Esophagus squamous epithelium (tissue), 5 donors: ENCODE measurements around the gene CLCF1. TPM values are rescaled to one million over a fixed set of nuclear protein-coding genes. Genes with fewer than 3 reads are reported as not detected.

Experiments
- DNase-seq: peaks from one replicate; lab custom pipeline; 2025; lab: John Stamatoyannopoulos, UW
- H3K27ac ChIP-seq, 4 donors: fragments of 200-600 bp; sonication (generic); one replicate each; pipeline ENCODE4 v1.5.1; 2016 to 2019; ENCODE audit warnings: mild to moderate bottlenecking in 1 of 4
- H3K27me3 ChIP-seq, 4 donors: fragments of 200-600 bp; sonication (generic); 1 replicate in 3 of 4; 2 replicates in 1 of 4; pipeline versions ENCODE4 v1.5.1 to v1.6.0; 2017 to 2021; ENCODE audit warnings: antibody characterized with exemption in 1 of 4
- H3K36me3 ChIP-seq, 3 donors: fragments of 200-600 bp; sonication (generic); one replicate each; pipeline ENCODE4 v1.5.1; 2016 to 2019
- H3K4me1 ChIP-seq, 3 donors: fragments of 200-600 bp; sonication (generic); one replicate each; pipeline ENCODE4 v1.5.1; 2017 to 2019
- H3K4me3 ChIP-seq, 4 donors: fragments of 200-600 bp; sonication (generic); 1 replicate in 3 of 4; 2 replicates in 1 of 4; pipeline ENCODE4 v1.5.1; 2016 to 2019; ENCODE audit warnings: mild to moderate bottlenecking in 2 of 4, moderate library complexity in 1 of 4
- H3K9me3 ChIP-seq, 3 donors: fragments of 200-600 bp; sonication (generic); one replicate each; pipeline ENCODE4 v1.5.1; 2016 to 2019
- CTCF ChIP-seq, 6 experiments: fragments of 450-650 bp in 4 of 6; fragments of 200-600 bp in 2 of 6; sonication (generic) in 2 of 6; IDR thresholded peaks; one replicate each; pipeline ENCODE4 v1.5.1; 2016 to 2019; ENCODE audit warnings: antibody characterized with exemption in 6 of 6, mild to moderate bottlenecking in 4 of 6, moderate library complexity in 4 of 6
- POLR2A ChIP-seq, 4 donors: fragments of 450-650 bp; IDR thresholded peaks; one replicate each; pipeline ENCODE4 v1.6.1; 2017; ENCODE audit warnings: antibody characterized with exemption in 4 of 4, mild to moderate bottlenecking in 4 of 4, moderate library complexity in 3 of 4
- WGBS, 2 donors: methylation state at CpG; one replicate each; pipeline ENCODE4 v1.1.5; 2018; 5-methylcytosine and 5-hydroxymethylcytosine counted together
- intact Hi-C: fragments of 100-400 bp; cut with DNase I; formaldehyde crosslinking; loops from one replicate; pipeline ENCODE4 v1.15.0; 2022
- total RNA-seq, 4 donors: library from RNA; depleted of rRNA; stranded (reverse); fragments of >200 nt; gene quantifications; one replicate each; pipeline ENCODE4 v1.1.0, GENCODE V29; 2016
- donor health status: DM: yes; HTN: yes; CAD: no.

Gene CLCF1
- total RNA-seq, 4 donors from 2014 or later, result 2.3 to 6.8 (median 2.7) TPM

GRCh38 chr11:67374571-67375281, 1.3 kb upstream of the CLCF1 start:
- peak overlapping the region in 3 of 4 donors; percentile 57 to 98 (median 85) for H3K4me3 ChIP-seq
- no peak for DNase-seq

GRCh38 chr11:67373648-67374570, 511 bp upstream of the CLCF1 start:
- Histone ChIP-seq H3K4me1 (peaks cover 42 to 72% (median 50%) of the 10 kb centered on the region in 3 donors), H3K27ac (peak overlapping the region; percentile 82 to 98 (median 92)), H3K27me3 (peaks cover 0 to 11% (median 0%) of the 10 kb centered on the region in 4 donors), H3K9me3 (no peaks in the 10 kb centered on the region), H3K4me3 (peak overlapping the region; percentile 57 to 98 (median 75)), H3K36me3 (no peaks in the 10 kb centered on the region)
- WGBS, 2 donors, result 0 to 4% methylated on average over 11 to 20 of the region's 40 CpGs
- intact Hi-C loops, result no loop called here
- DNase-seq, result no peak
- TF ChIP-seq CTCF (IDR thresholded peaks at IDR 0.05), result peak; percentile 23 to 60 (median 54)
- TF ChIP-seq POLR2A (IDR thresholded peaks at IDR 0.05), result no peak

More at GRCh38 chr11:67374571-67375281, 1.3 kb upstream of the CLCF1 start:
- peak overlapping the region; percentile 82 to 98 (median 92) for H3K27ac ChIP-seq
- TF ChIP-seq CTCF (IDR thresholded peaks at IDR 0.05), result no peak
- TF ChIP-seq POLR2A (IDR thresholded peaks at IDR 0.05), result no peak
- H3K36me3 ChIP-seq, result no peaks in the 10 kb centered on the region
- peaks cover 0 to 11% (median 0%) of the 10 kb centered on the region in 4 donors for H3K27me3 ChIP-seq
- intact Hi-C loops, result no loop called here
- H3K4me1 ChIP-seq, result peaks cover 47 to 72% (median 58%) of the 10 kb centered on the region in 3 donors
- no peaks in the 10 kb centered on the region for H3K9me3 ChIP-seq
- 10 to 80% methylated on average over 1 to 4 of the region's 9 CpGs for WGBS, 2 donors

GRCh38 chr11:67372321-67372992, 941 bp downstream of the CLCF1 start:
- no CpG with 5 or more reads among the region's 78 CpGs for WGBS, 2 donors
- no peak for TF ChIP-seq CTCF (IDR thresholded peaks at IDR 0.05)
- peak in 1 of 4 donors; percentile 11 for TF ChIP-seq POLR2A (IDR thresholded peaks at IDR 0.05)
- Histone ChIP-seq H3K4me1 (peaks cover 46 to 76% (median 53%) of the 10 kb centered on the region in 3 donors), H3K27me3 (peaks cover 0 to 11% (median 0%) of the 10 kb centered on the region in 4 donors), H3K4me3 (peak overlapping the region; percentile 57 to 98 (median 75)), H3K27ac (peak overlapping the region; percentile 82 to 98 (median 92)), H3K36me3 (no peaks in the 10 kb centered on the region), H3K9me3 (no peaks in the 10 kb centered on the region)
- no peak for DNase-seq
- intact Hi-C loops, result no loop called here

GRCh38 chr11:67371911-67372320, 1.5 kb downstream of the CLCF1 start:
- TF ChIP-seq CTCF (IDR thresholded peaks at IDR 0.05), result no peak
- H3K9me3 ChIP-seq, result no peaks in the 10 kb centered on the region
- peak overlapping the region; percentile 57 to 98 (median 75) for H3K4me3 ChIP-seq
- no peaks in the 10 kb centered on the region for H3K36me3 ChIP-seq
- peak overlapping the region; percentile 82 to 98 (median 92) for H3K27ac ChIP-seq
- intact Hi-C loops, result no loop called here
- no peak for DNase-seq
- H3K4me1 ChIP-seq, result peaks cover 51 to 81% (median 58%) of the 10 kb centered on the region in 3 donors
- 17 to 33% methylated on average over 4 to 9 of the region's 16 CpGs for WGBS, 2 donors
- peaks cover 0 to 11% (median 0%) of the 10 kb centered on the region in 4 donors for H3K27me3 ChIP-seq
